HL-60/S4 treated with phorbol 12-myristate 13-acetate at 8.2 ng/mL for 4 days and 3 days (cell line): Measurements from ENCODE around the gene SMCO2.
"Not testable (repeated sequence)": the region's sequence is repeated elsewhere in the genome, so short reads cannot be mapped to it uniquely, and the experiment has no call there.

Source experiments
- in situ Hi-C: fragments of 300-500 bp; cut with MboI; formaldehyde crosslinking; loops from 2 replicates; pipeline ENCODE4 v1.15.0; 2022; ENCODE audit warnings: low sequenced_read_pairs

The SMCO2 gene

GRCh38 chr12:27523642-27524493 is 77.3 kb downstream of the SMCO2 start, which contains the start of gene PPFIBP1:
PPFIBP1 (plus strand) TSS chr12:27524206; CDS start chr12:27633397, 109,191 bp downstream.
- in situ Hi-C loops = no loop called here

DNA sequence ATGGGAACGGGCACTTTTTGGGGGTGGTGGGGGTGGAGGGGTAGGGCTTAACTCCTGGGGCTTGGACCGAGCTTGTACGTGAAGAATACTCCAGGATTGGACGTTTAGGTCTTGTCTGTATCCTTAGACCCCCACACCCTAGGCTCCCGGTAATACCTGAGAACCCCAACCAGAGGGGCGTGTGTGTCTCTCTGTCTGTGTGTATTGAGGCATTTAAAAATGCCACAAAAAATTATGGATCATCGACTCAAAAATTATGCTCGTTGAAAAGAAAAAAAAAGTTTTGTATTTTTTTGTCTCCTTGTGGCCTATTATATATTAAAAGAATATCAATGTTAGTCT is 77.9 kb downstream of the SMCO2 start:
- in situ Hi-C loops = no loop called here

DNA sequence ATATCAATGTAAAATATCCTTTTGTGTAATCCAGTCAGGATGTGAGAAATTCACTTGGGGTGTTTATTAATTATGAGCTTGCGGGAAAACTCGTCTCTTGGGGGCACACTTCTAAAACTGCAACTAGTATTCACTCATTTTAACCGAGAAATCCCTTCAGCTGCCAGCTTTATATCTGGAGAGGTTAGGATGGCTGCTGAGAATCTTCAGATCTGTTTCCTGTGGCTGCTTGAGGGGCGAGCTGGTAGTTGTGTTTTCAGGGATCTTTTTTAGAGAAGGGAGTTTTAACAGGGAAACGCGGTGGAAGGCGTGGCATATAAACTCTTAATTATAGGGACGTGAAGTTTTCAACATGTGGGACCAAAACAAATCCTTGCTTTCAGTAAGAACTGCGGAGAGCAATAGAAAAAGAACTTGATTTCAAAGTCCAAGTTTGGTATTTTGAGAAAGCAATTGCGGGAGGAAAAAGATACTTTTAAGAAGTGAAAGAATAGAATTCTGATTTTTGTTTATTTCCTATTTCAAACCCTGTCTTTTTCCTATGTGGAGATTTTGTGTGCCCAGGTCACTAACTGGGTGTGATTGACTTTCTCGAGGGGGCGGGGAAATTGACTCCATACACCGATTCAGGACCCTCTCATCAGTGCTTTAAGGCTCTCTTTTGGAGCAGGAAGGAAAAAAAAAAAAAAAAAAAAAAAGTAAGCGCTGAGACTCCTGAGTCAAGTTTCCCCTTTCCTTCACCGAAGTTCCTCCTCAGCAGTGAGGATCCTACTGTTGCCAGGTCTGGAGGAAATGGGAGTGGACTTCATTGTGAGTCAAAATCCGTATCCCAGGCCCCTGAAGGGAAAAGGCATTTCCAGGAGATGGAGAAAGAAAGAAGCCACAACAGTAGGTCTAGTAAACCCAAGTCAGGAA is 78.6 kb downstream of the SMCO2 start:
- in situ Hi-C loops = no loop called here

- in situ Hi-C loops = no loop called here
Observed at GRCh38 chr12:27527512-27527911, 81.0 kb downstream of the SMCO2 start.

DNA sequence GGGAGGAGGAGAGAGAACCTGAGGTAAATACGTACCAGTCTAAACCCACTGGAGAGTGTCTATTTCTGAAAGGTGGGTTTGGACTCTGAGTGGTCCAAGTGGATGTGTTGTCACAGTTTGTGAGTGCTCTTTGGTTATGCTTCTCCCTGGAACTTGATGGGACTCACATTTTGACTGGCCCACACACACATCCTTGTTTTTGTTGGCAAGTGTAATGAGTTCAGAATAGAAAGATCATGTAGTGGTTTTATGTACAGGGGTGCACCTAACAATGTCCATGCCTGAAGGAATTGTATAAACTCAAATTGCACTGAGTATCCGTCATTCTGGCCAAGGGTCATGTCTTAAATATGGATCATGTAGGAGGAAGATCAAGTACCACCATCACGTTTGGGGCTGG is 82.3 kb downstream of the SMCO2 start:
- in situ Hi-C loops = no loop called here

- in situ Hi-C loops = no loop called here
Observed at GRCh38 chr12:27530157-27530922, 83.8 kb downstream of the SMCO2 start.

- in situ Hi-C loops = no loop called here
Observed at GRCh38 chr12:27531896-27532295, 85.4 kb downstream of the SMCO2 start.

DNA sequence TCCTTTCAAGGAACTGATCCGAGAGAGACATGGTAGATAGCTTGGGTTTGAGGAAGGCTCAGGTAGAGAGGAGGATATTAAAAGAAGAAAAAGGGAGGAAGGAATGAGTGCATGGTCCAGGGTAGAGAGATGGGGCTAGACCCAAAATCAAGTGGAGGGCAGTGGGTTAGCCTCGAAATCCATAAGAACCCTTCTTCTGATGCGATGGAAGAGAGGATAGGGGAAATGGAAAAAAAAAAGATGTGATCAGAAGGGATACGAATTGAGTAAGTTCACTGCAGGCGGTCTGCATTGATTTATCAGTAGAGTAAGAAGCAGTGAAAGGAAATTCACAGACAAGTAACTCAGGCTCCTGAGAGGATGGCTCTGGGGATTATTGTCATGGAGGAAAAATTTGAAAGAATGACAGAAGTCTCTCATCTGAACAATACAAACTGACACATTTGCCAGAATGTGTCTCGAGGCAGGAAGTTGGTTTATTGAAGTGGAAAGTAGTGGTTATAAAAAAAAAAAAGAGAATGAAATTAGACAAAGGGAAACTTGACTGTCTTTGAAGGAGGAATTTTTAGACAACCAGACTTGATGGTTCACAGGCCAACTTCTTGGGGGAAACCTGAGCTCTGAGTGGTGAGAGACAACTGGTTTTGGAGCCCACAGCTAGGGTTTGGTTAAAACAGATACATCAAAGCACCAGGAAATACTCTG is 87.7 kb downstream of the SMCO2 start:
- in situ Hi-C loops = no loop called here

DNA sequence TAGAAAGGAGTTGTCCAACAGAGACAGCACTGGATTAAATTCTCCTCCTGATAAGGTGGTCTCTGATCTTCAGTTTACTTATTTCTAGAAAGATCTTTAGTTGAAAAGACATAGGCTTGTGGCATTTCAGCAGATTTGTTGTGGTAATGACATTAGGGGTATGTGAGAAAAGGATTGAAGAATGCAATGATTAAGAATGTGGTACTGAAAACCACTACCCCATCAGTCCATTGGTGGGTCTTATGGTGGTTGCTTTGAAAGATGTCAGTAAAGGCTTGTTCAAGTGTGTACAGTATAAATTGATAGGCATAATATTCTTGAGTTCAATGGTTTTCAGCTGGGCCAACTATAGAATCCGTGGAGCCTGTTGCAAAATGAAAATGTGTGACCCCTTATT is 88.2 kb downstream of the SMCO2 start:
- in situ Hi-C loops = no loop called here

- in situ Hi-C loops = no loop called here
Observed at GRCh38 chr12:27535318-27535717, 88.8 kb downstream of the SMCO2 start.

- in situ Hi-C loops = no loop called here
Observed at GRCh38 chr12:27537855-27538675, 91.5 kb downstream of the SMCO2 start.

DNA sequence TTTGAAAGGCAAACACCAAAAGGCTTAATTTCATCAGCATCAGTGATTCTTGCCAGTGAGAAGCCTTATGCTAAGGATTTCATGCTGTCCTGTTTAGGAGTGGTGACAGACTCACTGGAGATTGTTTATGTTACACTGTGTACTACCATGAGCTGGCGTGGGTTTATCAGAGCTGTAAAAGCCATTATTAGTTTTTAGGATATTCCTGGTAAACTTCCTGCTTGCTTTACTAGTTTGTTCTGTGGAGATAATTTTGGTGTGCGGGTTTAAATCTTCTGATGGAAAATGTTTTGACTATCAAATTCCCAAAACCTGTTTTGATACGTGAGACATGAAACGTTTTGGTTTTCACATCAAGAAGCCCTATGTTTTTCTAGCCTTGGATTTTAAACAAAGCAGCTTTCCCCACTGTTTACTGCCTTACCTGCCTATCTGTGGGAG is 92.7 kb downstream of the SMCO2 start:
- in situ Hi-C loops = no loop called here

GRCh38 chr12:27541031-27541719 is 94.6 kb downstream of the SMCO2 start:
- in situ Hi-C loops = no loop called here

- in situ Hi-C loops = no loop called here
Observed at GRCh38 chr12:27542628-27543027, 96.1 kb downstream of the SMCO2 start.

GRCh38 chr12:27544858-27545257 is 98.3 kb downstream of the SMCO2 start:
- in situ Hi-C loops = not testable (repeated sequence)

DNA sequence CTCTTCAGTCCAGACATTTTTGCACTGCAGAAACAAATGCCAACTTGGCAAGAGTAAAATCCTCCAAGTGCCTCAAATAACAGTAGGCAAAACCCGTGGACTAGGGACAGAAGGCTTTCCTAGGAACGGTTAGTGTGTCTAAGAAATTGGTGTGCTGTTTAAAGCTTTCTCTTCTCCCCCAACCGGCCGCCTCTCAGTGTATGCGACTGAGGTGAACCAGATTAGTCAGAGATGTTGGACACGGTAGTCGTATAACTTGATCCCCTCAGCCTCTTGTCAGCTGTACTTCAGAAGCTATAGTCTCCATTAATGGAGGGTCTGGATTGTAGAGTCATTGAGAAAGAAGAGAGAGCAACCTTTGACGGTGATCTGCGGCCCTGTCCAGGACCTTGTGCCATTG is 99.1 kb downstream of the SMCO2 start:
- in situ Hi-C loops = no loop called here

GRCh38 chr12:27547592-27547991 is 101.1 kb downstream of the SMCO2 start:
- in situ Hi-C loops = no loop called here

DNA sequence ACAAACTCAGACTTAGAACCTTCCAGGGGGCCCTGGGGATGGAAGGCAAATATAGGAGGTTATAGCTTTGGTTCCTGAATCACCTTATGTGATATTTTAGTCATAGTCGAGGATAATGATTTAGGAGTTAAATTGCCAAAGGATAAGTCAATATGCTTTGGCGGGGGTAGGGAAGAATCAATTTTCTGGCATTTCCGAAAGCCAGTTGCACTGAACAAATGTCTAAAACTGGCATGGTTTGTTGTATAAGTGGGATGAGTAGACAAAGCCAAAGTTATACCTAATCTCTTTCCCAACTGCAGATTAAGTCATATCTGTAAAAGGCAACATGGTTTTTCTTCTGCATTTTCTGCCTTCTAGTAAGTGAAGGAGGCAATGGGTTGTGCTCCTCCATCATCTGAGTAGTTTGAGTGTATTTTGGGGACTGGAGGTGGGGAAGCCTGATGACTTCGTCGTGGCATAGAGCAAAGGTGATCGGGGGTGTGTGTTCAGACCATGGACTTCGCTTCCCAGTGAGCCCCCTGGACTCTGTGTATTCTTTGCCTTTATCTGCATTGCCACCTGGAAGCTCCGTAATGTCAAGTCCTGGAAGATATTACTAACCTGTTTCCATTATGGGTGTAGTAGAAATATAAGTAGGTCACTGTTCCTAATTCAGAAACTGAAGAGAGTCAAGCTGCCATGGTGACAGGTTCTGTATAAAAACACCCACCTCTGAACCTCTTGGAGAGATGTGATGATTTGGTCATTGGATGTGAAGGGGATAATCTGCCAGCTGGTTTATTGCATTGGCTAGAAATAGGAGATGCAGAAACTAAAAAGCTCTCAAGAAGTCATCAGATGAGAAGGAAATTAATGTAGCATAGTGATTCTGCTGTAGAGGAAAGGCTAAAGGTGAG is 102.0 kb downstream of the SMCO2 start:
- in situ Hi-C loops = no loop called here
